OCI-LY3 (cell line): Measurements from ENCODE around the gene RAD51AP2.

Experiments used
- H2AFZ ChIP-seq: fragments of 200-600, 300-600 bp; shearing (Covaris generic); 2 replicates; pipeline ENCODE4 v1.6.0; 2014; ENCODE audit warnings: antibody characterized with exemption, low read depth, low read length
- H3K27ac ChIP-seq: fragments of 200-600, 300-600 bp; sonication (generic); 2 replicates; pipeline ENCODE4 v1.5.1; 2014; ENCODE audit warnings: mild to moderate bottlenecking, low read length, moderate library complexity, mixed read lengths
- H3K27me3 ChIP-seq: fragments of 200-600, 300-600 bp; sonication (generic); 2 replicates; pipeline ENCODE4 v1.6.1; 2014; ENCODE audit warnings: low read depth, low read length, mixed read lengths
- H3K36me3 ChIP-seq: fragments of 200-600, 300-600 bp; sonication (generic); replicated peaks from 2 replicates; pipeline ENCODE3; 2014; ENCODE audit warnings: low read depth, low read length, mixed read lengths
- H3K4me1 ChIP-seq: fragments of 300-600, 200-600 bp; sonication (generic); 2 replicates; pipeline ENCODE4 v1.6.1; 2014; ENCODE audit warnings: low read length, mixed read lengths
- H3K4me2 ChIP-seq: fragments of 200-600, 300-600 bp; sonication (generic); 2 replicates; pipeline ENCODE4 v1.6.1; 2014; ENCODE audit warnings: low read length, mixed read lengths
- H3K4me3 ChIP-seq: fragments of 300-600, 200-600 bp; sonication (generic); 2 replicates; pipeline ENCODE4 v1.5.1; 2014; ENCODE audit warnings: antibody characterized with exemption, mild to moderate bottlenecking, low read length, moderate library complexity
- H3K79me2 ChIP-seq: fragments of 300-600, 200-600 bp; shearing (Covaris generic); 2 replicates; pipeline ENCODE4 v1.6.1; 2014; ENCODE audit warnings: mild to moderate bottlenecking, low read length, mixed read lengths
- H3K9ac ChIP-seq: fragments of 300-600, 200-600 bp; shearing (Covaris generic); 2 replicates; pipeline ENCODE4 v1.6.0; 2014; ENCODE audit warnings: mild to moderate bottlenecking, low read length, moderate library complexity
- H3K9me3 ChIP-seq: fragments of 200-600, 300-600 bp; shearing (Covaris generic); 2 replicates; pipeline ENCODE4 v1.6.1; 2014; ENCODE audit warnings: low read length, mixed read lengths; ENCODE audit not compliant: insufficient read depth
- H4K20me1 ChIP-seq: fragments of 200-600, 300-600 bp; sonication (generic); 2 replicates; pipeline ENCODE4 v1.6.1; 2016; ENCODE audit warnings: low read length, mixed read lengths; ENCODE audit not compliant: insufficient read depth
- CTCF ChIP-seq: fragments of 200-600, 300-600 bp; sonication (generic); IDR thresholded peaks from 2 replicates; pipeline ENCODE4 v1.5.1; 2014; ENCODE audit warnings: antibody characterized with exemption, low read length, low read depth
- EZH2phosphoT487 ChIP-seq: fragments of 200-600 bp; shearing (Covaris generic); IDR thresholded peaks from 2 replicates; pipeline ENCODE4 v1.6.1; 2018; ENCODE audit warnings: antibody characterized with exemption, mixed run types, low read depth

Gene RAD51AP2

GRCh38 chr2:17557596-17557995 is 39.4 kb upstream of the RAD51AP2 start:
- Histone ChIP-seq H2AFZ (no peak overlapping the region), H3K9me3 (no peaks in the 10 kb centered on the region), H3K27me3 (no peaks in the 10 kb centered on the region), H3K79me2 (no peaks in the 10 kb centered on the region), H3K36me3 (no peaks in the 10 kb centered on the region), H3K27ac (no peak overlapping the region), H3K4me2 (no peak overlapping the region), H3K9ac (no peak overlapping the region), H4K20me1 (no peaks in the 10 kb centered on the region), H3K4me1 (no peaks in the 10 kb centered on the region), H3K4me3 (no peak overlapping the region)
- TF ChIP-seq EZH2phosphoT487: no peak
- TF ChIP-seq CTCF: no peak

GRCh38 chr2:17555150-17555549 is 36.9 kb upstream of the RAD51AP2 start:
- Histone ChIP-seq H3K4me2 (no peak overlapping the region), H2AFZ (no peak overlapping the region), H3K27me3 (no peaks in the 10 kb centered on the region), H3K79me2 (no peaks in the 10 kb centered on the region), H3K9me3 (no peaks in the 10 kb centered on the region), H3K9ac (no peak overlapping the region), H3K4me3 (no peak overlapping the region), H3K27ac (no peak overlapping the region), H3K36me3 (no peaks in the 10 kb centered on the region), H4K20me1 (no peaks in the 10 kb centered on the region), H3K4me1 (no peaks in the 10 kb centered on the region)
- no peak for TF ChIP-seq EZH2phosphoT487
- no peak for TF ChIP-seq CTCF

GRCh38 chr2:17550907-17551306 is 32.7 kb upstream of the RAD51AP2 start:
- TF ChIP-seq EZH2phosphoT487: no peak

GRCh38 chr2:17547737-17548136 is 29.5 kb upstream of the RAD51AP2 start:
- no peak overlapping the region for H3K27ac ChIP-seq
- no peak overlapping the region for H2AFZ ChIP-seq
- no peak overlapping the region for H3K4me2 ChIP-seq
- H4K20me1 ChIP-seq: no peaks in the 10 kb centered on the region
- H3K9ac ChIP-seq: no peak overlapping the region
- no peak for TF ChIP-seq EZH2phosphoT487
- no peak for TF ChIP-seq CTCF
- H3K79me2 ChIP-seq: no peaks in the 10 kb centered on the region
- no peaks in the 10 kb centered on the region for H3K4me1 ChIP-seq
- peaks cover 14% of the 10 kb centered on the region for H3K27me3 ChIP-seq
- H3K9me3 ChIP-seq: no peaks in the 10 kb centered on the region
- no peak overlapping the region for H3K4me3 ChIP-seq
- H3K36me3 ChIP-seq: no peaks in the 10 kb centered on the region

More at GRCh38 chr2:17550907-17551306, 32.7 kb upstream of the RAD51AP2 start:
- H3K4me3 ChIP-seq: no peak overlapping the region
- H3K4me2 ChIP-seq: no peak overlapping the region
- no peak overlapping the region for H3K27ac ChIP-seq
- no peak overlapping the region for H3K9ac ChIP-seq
- H3K9me3 ChIP-seq: no peaks in the 10 kb centered on the region
- H3K36me3 ChIP-seq: no peaks in the 10 kb centered on the region
- H3K27me3 ChIP-seq: 0 out of 2 replicates have a peak, but pooled peaks cover 4% of the 10 kb centered on the region
- no peaks in the 10 kb centered on the region for H3K4me1 ChIP-seq
- no peak overlapping the region for H2AFZ ChIP-seq
- no peaks in the 10 kb centered on the region for H3K79me2 ChIP-seq
- H4K20me1 ChIP-seq: no peaks in the 10 kb centered on the region

- Histone ChIP-seq H3K4me3 (no peak overlapping the region), H3K9ac (no peak overlapping the region), H3K27me3 (peaks cover 14% of the 10 kb centered on the region), H3K36me3 (no peaks in the 10 kb centered on the region), H3K4me1 (no peaks in the 10 kb centered on the region), H3K4me2 (no peak overlapping the region), H3K9me3 (no peaks in the 10 kb centered on the region), H3K79me2 (no peaks in the 10 kb centered on the region), H3K27ac (no peak overlapping the region), H2AFZ (no peak overlapping the region), H4K20me1 (no peaks in the 10 kb centered on the region)
- no peak for TF ChIP-seq EZH2phosphoT487
- TF ChIP-seq CTCF: no peak
Observed at GRCh38 chr2:17547237-17547636, 29.0 kb upstream of the RAD51AP2 start.
